Activated T-cell treated with anti-CD3 and anti-CD28 coated beads for 1 hour (primary cell): Measurements from ENCODE around the gene AOAH.

ENCODE experiments used
- DNase-seq: peaks from one replicate; pipeline ENCODE4 v3.0.0-alpha.2; 2020; ENCODE audit warnings: low read depth

The AOAH gene, protein sequence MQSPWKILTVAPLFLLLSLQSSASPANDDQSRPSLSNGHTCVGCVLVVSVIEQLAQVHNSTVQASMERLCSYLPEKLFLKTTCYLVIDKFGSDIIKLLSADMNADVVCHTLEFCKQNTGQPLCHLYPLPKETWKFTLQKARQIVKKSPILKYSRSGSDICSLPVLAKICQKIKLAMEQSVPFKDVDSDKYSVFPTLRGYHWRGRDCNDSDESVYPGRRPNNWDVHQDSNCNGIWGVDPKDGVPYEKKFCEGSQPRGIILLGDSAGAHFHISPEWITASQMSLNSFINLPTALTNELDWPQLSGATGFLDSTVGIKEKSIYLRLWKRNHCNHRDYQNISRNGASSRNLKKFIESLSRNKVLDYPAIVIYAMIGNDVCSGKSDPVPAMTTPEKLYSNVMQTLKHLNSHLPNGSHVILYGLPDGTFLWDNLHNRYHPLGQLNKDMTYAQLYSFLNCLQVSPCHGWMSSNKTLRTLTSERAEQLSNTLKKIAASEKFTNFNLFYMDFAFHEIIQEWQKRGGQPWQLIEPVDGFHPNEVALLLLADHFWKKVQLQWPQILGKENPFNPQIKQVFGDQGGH

DNA sequence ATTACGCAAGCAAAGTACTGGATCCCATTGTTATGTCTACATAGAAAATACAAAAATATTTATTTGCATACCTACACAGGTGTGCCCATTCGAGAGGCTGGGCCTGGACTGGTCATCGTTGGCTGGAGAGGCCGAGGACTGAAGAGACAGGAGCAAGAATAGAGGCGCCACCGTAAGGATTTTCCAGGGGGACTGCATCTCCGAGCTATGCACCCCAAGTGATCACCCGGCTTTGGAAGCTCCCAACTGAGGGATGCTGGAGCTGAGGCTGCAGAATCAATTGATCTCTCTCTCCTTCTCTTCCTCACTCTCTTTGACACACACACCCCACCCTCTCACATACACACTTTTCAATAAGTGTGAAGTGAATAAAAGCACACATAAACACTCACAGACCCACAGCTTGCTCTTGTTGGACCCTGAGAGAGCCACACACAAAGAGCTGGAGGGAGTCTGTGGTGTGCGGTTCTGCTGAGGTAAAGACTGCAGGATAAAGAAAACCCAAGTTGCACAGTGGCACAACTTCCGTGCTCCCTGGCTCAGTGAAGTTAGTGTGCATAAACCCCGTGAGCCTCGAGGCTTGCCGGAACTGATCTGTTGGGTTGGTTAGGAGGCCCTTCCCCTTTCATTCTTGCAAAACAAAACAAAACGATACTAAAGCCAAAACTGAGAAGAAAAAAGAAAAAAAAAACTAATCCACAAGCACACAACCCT, at the start of gene AOAH:
Gene AOAH (minus strand): TSS at position 544 of the 714 bp plus-strand sequence. CDS start 346 bp downstream, at position 198.
- DNase-seq = peak; percentile 58

DNA sequence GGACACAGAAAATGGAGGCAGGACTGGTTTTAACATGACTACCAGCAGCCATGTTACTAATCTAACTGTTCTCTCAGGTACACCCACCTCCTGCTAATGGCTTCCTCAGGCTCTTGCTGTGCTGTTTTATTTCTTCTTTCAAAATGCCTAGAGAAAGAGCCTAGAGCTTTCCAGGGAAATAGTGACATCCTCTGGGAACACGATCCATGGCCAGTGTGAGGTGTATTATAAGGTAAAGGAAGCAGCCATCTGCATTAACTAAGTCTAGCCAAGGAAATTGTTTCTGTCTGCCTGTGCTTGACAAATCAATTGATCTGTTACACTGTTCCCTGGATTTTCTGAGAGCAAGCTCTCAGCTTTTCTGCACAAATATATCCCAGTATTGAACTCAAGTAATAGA, 42.2 kb upstream of the AOAH start:
- no peak for DNase-seq

DNA sequence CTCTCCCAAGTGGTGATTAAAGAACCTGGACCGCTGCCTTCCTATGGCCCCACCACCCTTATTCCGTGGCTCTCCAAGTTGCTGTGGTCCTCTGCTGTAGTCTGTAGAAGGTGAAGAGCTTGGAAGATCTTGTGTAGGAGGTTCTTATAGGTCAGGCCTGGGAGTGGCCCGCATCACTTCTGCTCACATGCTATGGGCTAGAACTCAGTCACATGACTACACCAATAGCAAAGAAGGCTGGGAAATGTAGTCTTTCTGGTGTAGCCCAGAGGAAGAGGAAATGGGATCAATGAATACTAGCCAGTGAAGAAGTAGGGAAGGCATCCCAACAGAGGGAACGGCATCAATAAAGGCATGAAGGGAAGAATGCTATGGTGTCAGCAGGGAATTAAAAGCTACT, 41.3 kb upstream of the AOAH start:
- DNase-seq = no peak

DNA sequence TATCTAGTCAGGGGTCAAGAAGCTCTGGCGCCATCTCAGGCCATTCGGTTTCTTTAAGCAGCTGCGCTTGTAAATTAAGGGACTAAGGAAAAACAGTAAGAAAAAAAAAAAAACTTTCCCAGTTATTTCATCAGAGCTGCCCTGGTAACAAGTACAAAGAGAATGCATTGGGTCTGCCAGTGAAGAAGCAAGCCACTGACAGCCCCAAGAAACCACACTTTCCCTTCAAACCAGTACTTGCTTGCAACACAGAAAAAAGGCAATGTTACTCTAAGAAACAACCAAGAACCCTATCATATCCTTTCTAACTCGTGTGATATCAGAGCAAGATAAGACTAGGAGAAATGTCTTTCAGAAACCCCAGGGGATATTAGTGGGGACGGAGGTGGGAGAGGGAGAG, 40.6 kb upstream of the AOAH start:
- DNase-seq = no peak

DNA sequence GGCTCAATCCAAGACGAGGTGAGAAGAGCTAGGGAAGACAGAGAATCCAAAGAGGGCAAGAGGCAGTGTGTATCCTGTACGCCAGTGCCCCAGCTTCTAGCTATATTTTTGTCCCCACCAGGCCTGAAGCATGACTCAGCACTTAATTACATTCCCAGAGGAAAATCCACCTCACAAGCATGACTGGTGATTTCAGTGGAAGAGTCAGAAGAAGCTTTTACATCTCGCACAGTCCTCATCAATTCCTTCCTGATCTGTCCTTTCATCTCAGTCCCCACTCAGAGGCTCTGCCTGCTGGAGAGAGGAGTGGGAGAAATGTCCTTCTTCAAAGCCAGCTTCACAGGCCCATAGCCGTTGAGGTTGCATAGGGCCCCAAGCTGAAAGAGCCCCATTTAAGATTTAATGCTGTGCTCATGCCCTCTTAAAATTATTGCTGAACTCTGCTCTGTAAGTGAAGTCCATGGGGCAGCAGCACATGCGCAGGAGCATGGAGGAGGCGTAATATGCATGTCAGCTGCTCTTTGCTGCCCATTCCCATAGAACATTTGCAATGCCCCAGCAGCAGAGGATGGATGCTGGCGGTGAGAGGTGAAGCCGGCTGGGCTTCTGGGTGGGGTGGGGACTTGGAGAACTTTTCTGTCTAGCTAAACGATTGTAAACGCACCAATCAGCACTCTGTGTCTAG, 39.0 kb upstream of the AOAH start:
- DNase-seq = no peak

DNA sequence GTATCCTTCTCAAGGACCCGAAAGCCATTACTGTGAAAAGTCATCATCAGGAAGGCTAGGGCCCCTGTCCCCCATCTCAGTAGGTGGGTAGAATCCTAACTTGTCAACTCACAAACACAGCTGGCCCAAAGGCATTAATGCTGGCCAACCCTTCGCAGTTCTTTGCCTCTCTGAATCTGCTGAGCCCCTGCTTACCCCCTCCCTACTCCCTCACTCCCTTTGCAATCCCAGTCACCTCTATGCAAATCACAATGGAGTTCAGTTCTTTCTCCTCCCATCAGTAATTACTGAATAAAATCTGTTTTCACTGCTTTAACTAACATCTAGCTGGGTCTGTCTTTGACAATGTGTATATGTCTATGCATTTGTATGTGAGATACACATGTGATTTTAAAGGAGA, 38.1 kb upstream of the AOAH start:
- no peak for DNase-seq

DNA sequence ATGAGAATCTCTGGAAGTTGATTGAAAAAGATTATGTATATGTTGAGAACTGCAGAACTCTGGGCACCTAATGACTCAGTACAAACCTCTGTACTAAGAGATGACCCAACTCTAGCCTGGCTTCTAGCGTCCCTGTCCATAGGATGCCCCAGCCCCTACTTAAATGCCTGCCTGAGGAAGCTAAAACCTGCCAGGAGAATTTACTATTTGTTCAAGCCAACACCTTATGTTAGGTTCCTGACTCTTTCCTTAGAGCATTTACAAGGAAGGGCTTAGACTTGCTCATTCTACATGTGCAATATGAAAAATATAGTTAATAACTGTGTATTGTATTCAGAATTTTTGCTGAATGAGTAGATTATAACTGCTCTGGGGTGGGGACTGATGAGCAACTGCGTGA, 37.5 kb upstream of the AOAH start:
- DNase-seq = no peak

DNA sequence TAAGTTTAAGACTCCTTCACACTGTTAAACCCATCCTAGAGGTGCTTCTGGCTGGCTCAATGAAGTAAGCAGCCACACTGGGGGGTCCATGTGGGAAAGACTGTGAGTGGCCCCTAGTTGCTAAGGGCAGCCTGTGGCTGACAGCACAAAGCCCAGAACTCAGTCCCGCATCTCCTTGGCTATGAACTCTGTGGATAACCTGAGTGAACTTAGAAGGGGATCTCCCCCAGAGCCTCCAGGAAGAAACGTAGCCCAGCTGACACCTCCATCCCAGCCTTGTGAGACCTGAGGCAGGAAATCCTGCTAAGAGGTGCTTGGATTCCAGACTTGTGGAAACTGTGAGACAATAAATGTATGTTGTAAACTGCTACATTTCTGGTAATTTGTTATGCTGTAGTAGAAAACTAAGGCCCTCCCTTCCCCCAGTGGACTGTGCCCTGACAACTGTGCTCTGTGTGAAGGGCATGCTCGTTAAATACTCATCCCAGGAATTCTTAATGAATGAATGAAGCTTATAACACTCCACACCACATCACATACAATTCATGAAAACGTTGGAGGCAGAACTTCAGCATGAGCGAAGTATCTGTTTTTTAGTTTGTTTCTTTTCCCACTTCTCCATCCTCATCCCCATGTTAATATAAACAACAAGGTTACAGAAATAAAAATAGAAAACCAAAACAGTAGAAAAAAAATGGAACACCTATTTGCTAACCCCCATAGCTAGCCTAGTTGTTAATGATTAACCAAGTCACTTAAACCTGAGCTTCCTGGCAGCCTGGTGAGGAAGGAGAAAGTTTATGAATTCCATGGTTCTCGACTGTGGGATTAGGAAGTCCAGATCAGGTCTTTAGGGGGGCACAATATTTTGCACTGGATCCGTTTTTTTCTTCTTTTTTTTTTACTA, 36.8 kb upstream of the AOAH start:
- no peak for DNase-seq

DNA sequence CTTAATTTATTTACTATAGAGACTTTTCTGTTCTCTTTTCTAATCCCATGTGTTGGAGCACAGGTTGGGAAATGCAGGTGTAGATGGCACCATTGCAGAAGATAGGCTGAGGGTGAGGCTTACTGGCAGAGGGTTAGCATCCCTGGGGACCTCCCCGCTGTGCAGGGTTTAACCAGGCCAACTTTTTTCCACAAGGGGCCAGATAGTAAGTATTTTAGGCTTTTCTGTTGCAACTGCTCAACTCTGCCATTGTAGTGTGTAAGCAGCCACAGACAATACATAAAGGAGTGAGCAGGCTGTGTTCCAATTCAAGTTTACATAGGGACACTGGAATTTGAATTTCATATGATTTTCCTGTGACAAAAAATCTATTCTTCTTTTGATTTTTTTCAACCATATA, 34.6 kb upstream of the AOAH start:
- no peak for DNase-seq

DNA sequence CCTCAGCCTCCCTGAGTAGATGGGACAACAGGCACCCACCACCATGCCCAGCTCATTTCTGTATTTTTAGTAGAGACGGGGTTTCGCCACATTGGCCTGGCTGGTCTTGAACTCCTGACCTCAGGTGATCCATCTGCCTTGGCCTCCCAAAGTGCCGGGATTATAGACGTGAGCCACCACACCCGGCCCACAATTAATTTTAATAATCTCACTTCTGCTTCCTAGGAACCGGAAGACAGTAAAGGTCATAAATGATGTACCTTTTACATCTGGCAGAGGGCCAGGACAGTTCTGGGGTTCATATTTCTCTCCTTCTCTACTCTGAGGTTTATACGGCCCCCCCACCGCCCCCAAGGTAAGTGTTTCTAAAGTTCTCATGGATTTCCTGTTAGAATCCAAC, 31.2 kb upstream of the AOAH start:
- no peak for DNase-seq

DNA sequence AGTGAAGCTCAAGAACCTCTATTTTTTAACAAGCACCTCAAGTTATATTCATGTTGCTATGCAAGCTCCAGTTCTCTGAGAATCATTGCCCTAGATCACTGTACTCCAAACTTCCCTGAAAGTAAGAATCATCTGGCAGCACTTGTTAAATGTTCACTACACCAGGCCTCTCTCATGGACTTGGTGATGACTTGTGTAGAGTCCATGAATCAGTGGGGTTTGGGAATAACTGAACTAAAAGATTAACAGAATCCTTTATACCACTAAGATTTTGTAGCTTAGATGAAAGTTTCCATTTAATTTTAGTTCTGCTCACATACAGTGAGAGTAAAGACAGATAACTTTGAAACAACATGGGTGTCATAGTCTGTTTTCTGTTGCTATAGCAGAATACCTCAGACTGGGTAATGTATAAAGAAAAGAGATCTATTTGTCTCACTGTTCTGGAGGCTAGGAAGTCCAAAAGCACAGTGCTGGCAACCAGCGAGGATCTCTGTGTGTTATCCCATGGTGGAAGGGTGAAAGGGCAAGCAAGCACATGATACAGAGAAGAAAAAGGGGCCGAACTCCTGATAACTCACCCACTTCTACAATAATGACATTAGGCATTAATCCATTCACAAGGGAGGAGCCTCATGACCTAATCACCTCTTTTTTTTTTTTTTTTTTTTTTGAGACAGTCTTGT, 27.9 kb upstream of the AOAH start:
- no peak for DNase-seq

DNA sequence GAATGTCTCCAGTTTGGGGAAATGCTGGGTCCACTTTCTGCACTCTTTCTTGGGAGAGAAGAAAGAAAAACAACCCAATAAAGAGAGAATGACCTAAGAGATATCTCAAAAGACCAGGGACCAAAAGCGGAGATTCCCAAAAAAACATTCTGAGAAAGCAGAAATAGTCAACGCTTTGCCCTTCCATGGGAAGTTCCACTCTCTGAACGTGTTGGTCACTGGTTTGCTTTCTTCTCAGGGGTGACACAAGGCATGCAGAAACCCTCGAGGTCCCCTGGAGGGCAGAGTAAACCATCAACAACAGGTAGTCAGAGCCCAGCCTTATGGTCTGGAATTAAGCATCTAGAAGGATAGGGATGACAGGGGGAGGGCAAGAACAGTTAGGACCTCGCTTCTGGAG, 26.2 kb upstream of the AOAH start:
- no peak for DNase-seq

DNA sequence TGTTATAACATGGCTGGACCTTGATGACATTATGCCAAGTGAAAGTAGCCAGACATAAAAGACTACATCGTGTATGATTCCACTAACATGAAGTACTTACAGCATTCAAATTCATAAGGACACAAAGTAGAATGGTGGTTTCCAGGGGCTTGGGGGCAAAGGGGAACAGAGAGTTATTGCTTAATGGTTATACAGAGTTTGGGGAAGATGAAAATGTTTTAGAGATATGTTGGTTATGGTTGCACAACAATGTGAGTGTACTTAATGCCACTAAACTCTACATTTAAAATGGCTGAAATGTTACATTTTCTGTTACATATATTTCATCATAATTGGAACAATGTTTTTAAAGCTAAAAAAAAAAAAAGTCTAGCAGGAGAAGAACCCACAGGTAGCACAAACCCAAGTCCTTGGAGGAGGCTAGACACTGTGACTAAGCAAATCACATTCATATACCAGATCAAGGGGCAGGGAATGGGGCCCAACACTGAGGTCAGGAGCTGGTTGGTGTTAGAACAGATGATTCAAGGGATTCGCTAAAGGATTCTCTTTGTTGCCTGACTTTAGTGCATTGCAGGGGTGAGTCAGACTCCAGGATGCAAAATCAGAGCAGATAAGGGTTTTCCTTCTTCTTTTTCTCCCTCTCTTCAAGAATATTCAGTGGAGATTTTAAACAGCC, 25.1 kb upstream of the AOAH start:
- DNase-seq = no peak

DNA sequence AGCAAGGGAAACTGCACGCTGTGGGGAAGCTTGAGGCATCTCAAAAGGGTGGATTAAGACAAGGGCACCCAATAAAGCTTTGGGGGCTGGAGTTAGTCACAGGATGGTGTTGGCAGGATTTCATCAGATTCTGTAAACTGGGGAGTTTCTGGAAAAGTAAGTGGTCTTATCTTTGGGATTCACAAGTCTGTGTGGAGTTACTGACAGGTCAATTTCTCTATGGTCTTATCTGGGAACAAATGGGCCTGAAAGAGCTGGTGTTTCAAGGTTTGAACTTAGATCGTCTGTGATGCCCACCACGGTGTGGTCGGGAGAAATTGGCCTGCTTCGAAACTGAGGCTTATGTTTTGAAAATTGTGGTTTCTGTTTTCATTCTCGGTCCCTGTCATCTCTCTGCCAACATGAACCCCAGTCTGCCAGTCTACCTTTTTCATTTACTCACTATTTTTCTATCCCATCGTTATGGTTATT, 23.8 kb upstream of the AOAH start:
- DNase-seq = no peak

DNA sequence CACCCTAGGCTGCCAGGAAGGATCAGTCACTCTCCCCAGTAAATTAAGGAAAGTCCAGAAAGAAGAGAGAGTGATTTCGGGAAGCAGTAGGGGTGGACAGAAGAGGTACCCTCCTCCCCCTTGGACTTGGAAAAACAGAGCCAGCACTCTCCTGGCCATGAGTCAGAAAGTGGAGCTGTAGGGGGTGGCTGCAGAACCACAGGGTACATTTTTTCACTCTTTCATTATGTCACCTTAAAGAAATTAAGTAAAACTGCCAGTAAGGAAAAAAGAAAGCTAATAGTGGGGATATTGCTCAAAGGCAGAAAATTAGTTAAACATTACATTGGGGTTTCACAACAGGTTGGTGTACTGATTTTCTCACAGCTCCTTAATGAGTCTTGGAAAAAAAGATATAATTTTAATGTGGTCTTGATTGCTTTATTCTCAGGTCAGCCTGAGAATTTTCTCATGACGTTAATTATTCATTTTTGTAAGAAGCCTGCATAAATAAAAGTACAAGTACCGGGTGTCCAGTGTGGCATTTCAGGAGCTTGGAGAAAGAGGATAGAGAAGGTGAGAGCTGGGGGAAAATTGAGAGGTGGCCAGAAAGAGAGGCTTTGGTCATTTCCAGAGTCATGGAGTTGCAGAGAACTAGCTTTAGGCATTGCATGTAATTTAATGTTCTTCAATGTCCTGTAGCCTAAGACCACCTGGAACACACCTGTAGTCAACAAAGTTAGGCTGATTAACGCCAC, 23.2 kb upstream of the AOAH start:
- DNase-seq = no peak

DNA sequence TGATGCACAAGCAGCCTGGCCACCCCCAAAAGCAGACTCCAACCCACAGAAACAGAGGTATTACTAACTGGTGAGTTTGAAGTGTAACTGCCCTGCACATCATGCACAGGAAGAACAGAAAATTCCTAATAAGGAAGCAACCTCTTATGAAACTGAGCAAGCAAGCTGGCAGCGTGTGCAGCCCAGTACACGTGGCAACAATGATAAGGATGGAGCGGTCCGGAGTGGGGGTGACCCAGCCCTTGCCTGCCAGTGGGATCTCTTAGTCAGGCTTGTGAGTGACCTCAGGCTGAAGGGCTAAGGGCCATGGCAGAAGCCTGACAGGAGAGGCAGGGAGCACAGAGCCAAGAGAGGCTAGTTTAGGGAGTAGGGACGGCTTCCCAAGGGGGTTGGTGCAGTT, 22.1 kb upstream of the AOAH start:
- no peak for DNase-seq

DNA sequence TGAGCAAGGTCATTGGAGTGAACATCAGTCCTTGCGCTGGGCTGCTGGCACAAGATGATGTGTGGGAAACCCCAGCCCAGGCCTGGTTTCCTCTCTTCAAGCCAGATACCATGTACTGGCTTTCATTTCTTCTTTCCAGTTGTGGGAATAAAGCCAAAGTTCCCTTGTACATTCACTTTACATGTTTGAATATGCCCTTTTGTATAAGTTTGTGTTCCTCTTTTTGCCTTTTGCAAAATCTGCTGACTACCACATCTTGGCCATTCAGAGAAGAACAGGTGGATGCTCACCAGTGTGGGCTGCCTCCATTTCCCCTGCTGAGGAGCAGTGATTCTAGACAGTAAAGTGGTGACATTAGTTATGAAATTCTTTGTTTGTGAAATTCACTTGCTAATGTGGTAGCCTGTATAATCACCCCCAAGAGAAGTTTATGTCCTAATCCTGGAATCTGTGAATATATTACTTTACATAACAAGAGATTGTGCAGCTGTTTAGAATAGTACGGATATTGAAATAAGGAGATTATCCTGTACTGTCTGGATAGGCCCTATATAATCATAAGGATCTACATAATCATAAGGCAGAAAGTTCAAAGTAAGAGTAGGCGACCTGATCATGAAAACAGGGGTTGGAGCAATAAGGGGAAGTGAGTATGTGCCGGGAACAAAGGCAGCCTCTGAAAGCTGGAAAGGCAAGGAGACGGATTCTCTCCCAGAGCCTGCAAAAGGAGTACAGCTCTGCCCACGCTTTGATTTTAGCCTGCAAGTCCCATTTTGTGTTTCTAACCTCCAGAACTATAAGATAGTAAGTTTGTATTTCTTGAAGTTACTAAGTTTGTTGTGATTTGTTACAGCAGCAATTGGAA, 18.8 kb upstream of the AOAH start:
- DNase-seq = no peak

DNA sequence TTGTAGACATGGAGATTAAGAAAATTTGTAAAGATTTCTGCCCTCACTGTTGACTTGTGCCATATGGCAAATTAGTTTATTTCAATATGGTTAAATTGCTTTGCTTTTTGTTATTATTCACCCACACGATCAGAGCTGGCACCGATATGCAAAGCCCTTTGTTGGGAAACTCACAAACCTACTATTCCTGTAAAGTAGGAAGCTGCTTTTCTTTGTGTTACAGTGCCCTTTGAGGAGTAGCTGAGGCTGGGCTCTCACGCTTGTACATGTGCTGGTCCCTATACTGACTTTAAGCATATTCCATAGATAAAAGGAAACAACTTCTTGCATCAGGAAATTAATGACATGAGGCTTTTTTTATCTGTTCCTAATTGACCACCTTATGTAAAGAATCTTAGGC, 17.6 kb upstream of the AOAH start:
- DNase-seq = no peak

DNA sequence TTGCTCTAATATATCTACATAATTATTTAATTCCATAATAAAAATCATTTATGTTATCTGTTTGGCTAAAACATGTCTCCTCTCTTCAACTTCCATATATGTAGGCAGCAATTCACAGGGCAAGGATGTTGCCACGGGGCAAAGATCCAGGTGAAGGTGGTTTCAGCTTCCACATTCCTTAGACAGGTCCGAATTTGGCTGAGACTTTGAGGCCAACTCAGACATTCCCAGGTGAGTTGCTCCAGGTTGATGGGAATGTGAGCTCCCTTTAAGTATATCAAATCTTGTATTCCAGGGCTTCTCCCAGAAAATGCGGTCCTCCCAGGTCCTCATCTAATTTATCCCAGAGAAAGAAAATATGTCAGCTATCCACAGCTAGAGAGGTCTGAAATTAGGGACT, 15.1 kb upstream of the AOAH start:
- DNase-seq = no peak
